Thymus (tissue), 11 donors: Measurements from ENCODE around the gene RAI2. TPM values are rescaled to one million over a fixed set of nuclear protein-coding genes. Genes with fewer than 3 reads are reported as not detected.
"Not testable (repeated sequence)": the region's sequence is repeated elsewhere in the genome, so short reads cannot be mapped to it uniquely, and the experiment has no call there.

ENCODE experiments used
- DNase-seq, 9 donors: peaks; one replicate each; pipeline ENCODE4 v3.0.0-alpha.2; 2013; ENCODE audit warnings: low spot score in 9 of 9, low read depth in 6 of 9, missing footprints in 1 of 9
- H3K27ac ChIP-seq, 2 donors: one replicate each; pipeline ENCODE4 v1.5.1; 2013; ENCODE audit warnings: control low read depth in 1 of 2, low read depth in 1 of 2, low read length in 1 of 2, mild to moderate bottlenecking in 1 of 2, moderate library complexity in 1 of 2
- H3K27me3 ChIP-seq, 2 donors: one replicate each; pipeline ENCODE4 v1.5.1; 2013; ENCODE audit warnings: low read length in 1 of 2; ENCODE audit not compliant: control insufficient read depth in 2 of 2, insufficient read depth in 1 of 2
- H3K36me3 ChIP-seq, 2 donors: one replicate each; pipeline ENCODE4 v1.5.1; 2013; ENCODE audit warnings: low read length in 1 of 2, mild to moderate bottlenecking in 1 of 2, moderate library complexity in 1 of 2; ENCODE audit not compliant: control insufficient read depth in 2 of 2, insufficient read depth in 2 of 2
- H3K4me1 ChIP-seq, 2 donors: one replicate each; pipeline ENCODE4 v1.5.1; 2013; ENCODE audit warnings: low read length in 2 of 2; ENCODE audit not compliant: control insufficient read depth in 2 of 2, insufficient read depth in 2 of 2
- H3K4me3 ChIP-seq, 2 donors: one replicate each; pipeline ENCODE4 v1.5.1; 2013; ENCODE audit warnings: low read length in 2 of 2, control low read depth in 1 of 2, mild to moderate bottlenecking in 1 of 2
- H3K9me3 ChIP-seq, 2 donors: one replicate each; pipeline ENCODE4 v1.5.1; 2013; ENCODE audit warnings: low read length in 1 of 2, mild to moderate bottlenecking in 1 of 2; ENCODE audit not compliant: control insufficient read depth in 2 of 2, insufficient read depth in 1 of 2
- WGBS: extraction: QIAGEN DNeasy Blood & Tissue Kit; methylation state at CpG from one replicate; pipeline ENCODE4 v1.1.7; 2013; 5-methylcytosine and 5-hydroxymethylcytosine counted together
- polyA plus RNA-seq: library from polyadenylated mRNA; stranded (reverse); fragments of 200-250 nt; gene quantifications from one replicate; pipeline ENCODE4 v1.2.3, GENCODE V29; 2013
- total RNA-seq: library from RNA; stranded (reverse); fragments of 120-200 nt; gene quantifications from one replicate; pipeline ENCODE4 v1.2.4, GENCODE V29; 2013
- donor health status: healthy.

RAI2 gene
- total and polyA plus RNA-seq, 2 donors = 1.8 to 9.0 TPM

- H3K4me3 ChIP-seq = no peak overlapping the region
- no peak overlapping the region for H3K27ac ChIP-seq
- DNase-seq = no peak
- H3K9me3 ChIP-seq = no peaks in the 10 kb centered on the region
- peaks cover 0 to 2% of the 10 kb centered on the region in 2 donors for H3K4me1 ChIP-seq
- no peaks in the 10 kb centered on the region for H3K36me3 ChIP-seq
- WGBS = 95% methylated on average over 4 of the region's 4 CpGs
- H3K27me3 ChIP-seq = no peaks in the 10 kb centered on the region
Observed at GRCh38 chrX:17803449-17803848, 57.6 kb downstream of the RAI2 start.

- no peak for DNase-seq
- Histone ChIP-seq H3K4me1 (peaks cover 0 to 3% of the 10 kb centered on the region in 2 donors), H3K9me3 (no peaks in the 10 kb centered on the region), H3K27me3 (no peaks in the 10 kb centered on the region), H3K27ac (no peak overlapping the region), H3K36me3 (no peaks in the 10 kb centered on the region), H3K4me3 (no peak overlapping the region)
- WGBS = 98% methylated on average over 7 of the region's 7 CpGs
Observed at GRCh38 chrX:17802756-17803155, 58.3 kb downstream of the RAI2 start.

- no peaks in the 10 kb centered on the region for H3K9me3 ChIP-seq
- no peaks in the 10 kb centered on the region for H3K36me3 ChIP-seq
- H3K4me1 ChIP-seq = peaks cover 0 to 3% of the 10 kb centered on the region in 2 donors
- H3K27ac ChIP-seq = no peak overlapping the region
- WGBS = over 99% methylated on average over 13 of the region's 13 CpGs
- DNase-seq = no peak
- no peaks in the 10 kb centered on the region for H3K27me3 ChIP-seq
- H3K4me3 ChIP-seq = no peak overlapping the region
Observed at GRCh38 chrX:17801431-17801830, 59.7 kb downstream of the RAI2 start.

- no peak for DNase-seq
- WGBS = 85% methylated on average over 4 of the region's 4 CpGs
- no peaks in the 10 kb centered on the region for H3K9me3 ChIP-seq
- peaks cover 0 to 3% of the 10 kb centered on the region in 2 donors for H3K4me1 ChIP-seq
- H3K4me3 ChIP-seq = no peak overlapping the region
- no peaks in the 10 kb centered on the region for H3K27me3 ChIP-seq
- no peak overlapping the region for H3K27ac ChIP-seq
- H3K36me3 ChIP-seq = no peaks in the 10 kb centered on the region
Observed at GRCh38 chrX:17798921-17799320, 62.2 kb downstream of the RAI2 start.

GRCh38 chrX:17792826-17793225 is 68.3 kb downstream of the RAI2 start:
- whole genome bisulfite sequencing = 84% methylated on average over 1 of the region's 1 CpG
- Histone ChIP-seq H3K27me3 (no peaks in the 10 kb centered on the region), H3K36me3 (no peaks in the 10 kb centered on the region), H3K27ac (no peak overlapping the region), H3K4me1 (no peaks in the 10 kb centered on the region), H3K4me3 (no peak overlapping the region), H3K9me3 (peaks cover 0 to 3% of the 10 kb centered on the region in 2 donors)
- no peak for DNase-seq

GRCh38 chrX:17788956-17789562 is 72.0 kb downstream of the RAI2 start:
- Histone ChIP-seq H3K4me3 (no peak overlapping the region), H3K27ac (no peak overlapping the region), H3K9me3 (peaks cover 0 to 4% of the 10 kb centered on the region in 2 donors), H3K27me3 (no peaks in the 10 kb centered on the region), H3K36me3 (no peaks in the 10 kb centered on the region), H3K4me1 (no peaks in the 10 kb centered on the region)
- DNase-seq = no peak
- 93% methylated on average over 8 of the region's 8 CpGs for WGBS

- H3K36me3 ChIP-seq = no peaks in the 10 kb centered on the region
- peaks cover 0 to 4% of the 10 kb centered on the region in 2 donors for H3K9me3 ChIP-seq
- H3K4me3 ChIP-seq = no peak overlapping the region
- no peaks in the 10 kb centered on the region for H3K4me1 ChIP-seq
- H3K27ac ChIP-seq = no peak overlapping the region
- peak in 3 of 9 donors; percentile 28 to 57 (median 57) for DNase-seq
- WGBS = 5% methylated on average over 4 of the region's 4 CpGs
- H3K27me3 ChIP-seq = no peaks in the 10 kb centered on the region
Observed at GRCh38 chrX:17788439-17788838, 72.7 kb downstream of the RAI2 start.

- H3K27ac ChIP-seq = no peak overlapping the region
- no peak for DNase-seq
- H3K27me3 ChIP-seq = no peaks in the 10 kb centered on the region
- no peaks in the 10 kb centered on the region for H3K36me3 ChIP-seq
- no peaks in the 10 kb centered on the region for H3K4me1 ChIP-seq
- H3K4me3 ChIP-seq = no peak overlapping the region
- 97% methylated on average over 11 of the region's 11 CpGs for WGBS
- peaks cover 0 to 4% of the 10 kb centered on the region in 2 donors for H3K9me3 ChIP-seq
Observed at GRCh38 chrX:17787557-17787956, 73.5 kb downstream of the RAI2 start.

- not testable (repeated sequence) for H3K36me3 ChIP-seq, H3K27me3 ChIP-seq, H3K4me3 ChIP-seq, H3K27ac ChIP-seq, DNase-seq, H3K4me1 ChIP-seq, H3K9me3 ChIP-seq
- WGBS = 90% methylated on average over 25 of the region's 31 CpGs
Observed at GRCh38 chrX:17786554-17787347, 74.3 kb downstream of the RAI2 start.
